A549 (cell line): ENCODE measurements around the gene NPAS1. TPM values are rescaled to one million over a fixed set of nuclear protein-coding genes. Genes with fewer than 3 reads are reported as not detected.
A peak's percentile ranks its signal among the peaks of the same experiment; 100 is the strongest.

Experiments
- ATAC-seq, 2 experiments: fragments of 200-7000 bp in 1 of 2; fragments of >200 bp in 1 of 2; cut with Nextera tagmentation in 1 of 2; cut with Tn5 transposase in 1 of 2; 3 replicates each; pipeline versions ENCODE4 v1.8.0 to v1.9.1; 2018 to 2020; ENCODE audit warnings: mild to moderate bottlenecking in 1 of 2, moderate library complexity in 1 of 2
- CTCF ChIA-PET: fragments of 300-600 bp; sonication (Branson Sonifier 250); formaldehyde crosslinking; extraction: SDS; loops from one replicate; lab custom pipeline; 2021; ENCODE audit warnings: antibody characterized with exemption, inconsistent platforms; lab: Yijun Ruan, JAX
- POLR2A ChIA-PET: fragments of 350-600 bp; formaldehyde crosslinking; extraction: SDS; loops from one replicate; lab custom pipeline; 2021; ENCODE audit warnings: antibody characterized with exemption, inconsistent platforms; lab: Yijun Ruan, JAX
- DNase-seq, 2 experiments: peaks; one replicate each; pipeline versions ENCODE4 v3.0.0 to v3.0.0-alpha.2; 2011 to 2016; ENCODE audit warnings: low read depth in 1 of 2, low spot score in 1 of 2
- FAIRE-seq: peaks from 2 replicates; lab custom pipeline; 2011; peaks lifted over from hg19 to GRCh38; lab: Jason Lieb, UNC
- H3K27ac ChIP-seq, 2 experiments: fragments of >200 bp; sonication (Bioruptor Twin); formaldehyde crosslinking; 3 replicates each; pipeline ENCODE4 v1.5.1; 2016 to 2017
- H3K4me1 ChIP-seq: fragments of >200 bp; sonication (Bioruptor Twin); formaldehyde crosslinking; 3 replicates; pipeline ENCODE4 v1.6.1; 2016
- H3K4me2 ChIP-seq: fragments of >200 bp; sonication (Bioruptor Twin); formaldehyde crosslinking; 3 replicates; pipeline ENCODE4 v1.6.1; 2016
- H3K4me3 ChIP-seq: fragments of >200 bp; sonication (Bioruptor Twin); formaldehyde crosslinking; 3 replicates; pipeline ENCODE4 v1.5.1; 2016
- H3K9me3 ChIP-seq: fragments of >200 bp; sonication (Bioruptor Twin); formaldehyde crosslinking; 3 replicates; pipeline ENCODE4 v1.6.1; 2016
- BHLHE40 ChIP-seq: IDR thresholded peaks from 2 replicates; pipeline ENCODE4 v1.6.1; 2012; ENCODE audit warnings: low read depth, low read length, inconsistent platforms
- CHD4 ChIP-seq: fragments of 200-600 bp; sonication (generic); IDR thresholded peaks from 2 replicates; pipeline ENCODE4 v1.6.1; 2016; ENCODE audit warnings: antibody characterized with exemption, mild to moderate bottlenecking, borderline replicate concordance
- CTCF ChIP-seq: fragments of >200 bp; sonication (Bioruptor Twin); formaldehyde crosslinking; IDR thresholded peaks from 3 replicates; pipeline ENCODE4 v1.5.1; 2016
- ELK1 ChIP-seq: fragments of 150-350 bp; IDR thresholded peaks from 2 replicates; pipeline ENCODE4 v1.6.1; 2014; ENCODE audit warnings: low read depth, mild to moderate bottlenecking, low read length
- EP300 ChIP-seq, 2 experiments: fragments of >200 bp; sonication (Bioruptor Twin); formaldehyde crosslinking; IDR thresholded peaks; 2 replicates in 1 of 2; 3 replicates in 1 of 2; pipeline ENCODE4 v1.6.1; 2016 to 2017
- FOXS1 ChIP-seq: fragments of 250-450 bp; sonication (Bioruptor Pico); IDR thresholded peaks from 2 replicates; pipeline ENCODE4 v1.5.0; 2020; ENCODE audit warnings: mild to moderate bottlenecking, moderate library complexity
- JUNB ChIP-seq: fragments of >200 bp; sonication (Bioruptor Twin); formaldehyde crosslinking; IDR thresholded peaks from 2 replicates; pipeline ENCODE4 v1.6.1; 2016
- MAZ ChIP-seq: fragments of 150-350 bp; IDR thresholded peaks from 2 replicates; pipeline ENCODE4 v1.6.1; 2014; ENCODE audit warnings: antibody characterized with exemption, low read depth, low read length, borderline replicate concordance
- PBX3 ChIP-seq: IDR thresholded peaks from 2 replicates; pipeline ENCODE4 v1.6.1; 2012
- TFCP2L1 ChIP-seq: fragments of 250-450 bp; sonication (Bioruptor Pico); IDR thresholded peaks from 2 replicates; pipeline ENCODE4 v1.5.0; 2021; ENCODE audit warnings: mild to moderate bottlenecking
- TP53 ChIP-seq: fragments of 250-450 bp; sonication (Bioruptor Pico); IDR thresholded peaks from 2 replicates; pipeline ENCODE4 v1.5.0; 2021; ENCODE audit warnings: mild to moderate bottlenecking, moderate library complexity
- USF2 ChIP-seq: fragments of 450-650 bp; IDR thresholded peaks from 2 replicates; pipeline ENCODE4 v1.6.1; 2014; ENCODE audit warnings: antibody characterized with exemption
- ZNF302 ChIP-seq: fragments of 250-450 bp; sonication (Bioruptor Pico); IDR thresholded peaks from 2 replicates; pipeline ENCODE4 v1.9.0; 2021; ENCODE audit warnings: inconsistent platforms, mild to moderate bottlenecking, moderate library complexity
- WGBS: methylation state at CpG from one replicate; pipeline ENCODE4 v1.1.6; 2017; ENCODE audit errors: missing lambda C conversion rate; 5-methylcytosine and 5-hydroxymethylcytosine counted together
- polyA plus RNA-seq, 4 experiments: library from polyadenylated mRNA; depleted of rRNA in 3 of 4; stranded (reverse); fragments of >200 nt; fragmentation: RNase III in 1 of 4; extraction: RNeasy Plus Mini Kit Qiagen cat#74134 plus additional on column Dnase treatment in 1 of 4; gene quantifications; 2 replicates in 3 of 4; 3 replicates in 1 of 4; pipeline ENCODE4 v1.2.3, GENCODE V29; 2011 to 2017

The NPAS1 gene
- polyA plus RNA-seq, 2 of the 4 experiments (the other 2 are of a cell fraction), result 1.5 to 2.3 TPM

- Histone ChIP-seq H3K4me3 (no peak overlapping the region), H3K9me3 (no peaks in the 10 kb centered on the region), H3K4me2 (no peak overlapping the region), H3K27ac (no peak overlapping the region), H3K4me1 (peaks cover 26% of the 10 kb centered on the region)
- DNase-seq (no peak), FAIRE-seq (no peak), ATAC-seq (no peak)
- 95% methylated on average over 10 of the region's 10 CpGs for WGBS
- CTCF ChIA-PET, result interaction anchor here (0.6 to 4.2 kb wide), 7 partner anchors 12 to 96 kb away, joined by 3 to 33 read pairs (median 3); no protein-coding TSS in a partner anchor
- POLR2A ChIA-PET, result interaction anchor here (0.9 kb wide), 1 partner anchor 19 kb away, joined by 5 read pairs; the partner anchor contains the start of gene ZC3H4
- TF ChIP-seq EP300 (IDR thresholded peaks at IDR 0.05) (no peak), ZNF302 (no peak), CHD4 (no peak), FOXS1 (CRISPR knock-in tag) (no peak), USF2 (no peak), CTCF (no peak)
Measured at GRCh38 chr19:47093841-47094240, 74.2 kb downstream of the NPAS1 start.

- Histone ChIP-seq H3K4me3 (no peak overlapping the region), H3K4me2 (no peak overlapping the region), H3K9me3 (no peaks in the 10 kb centered on the region), H3K4me1 (peaks cover 26% of the 10 kb centered on the region), H3K27ac (peak overlapping the region; percentile 43 to 68; a peak in 3 of 6 replicates)
- TF ChIP-seq PBX3 (no peak), MAZ (no peak), EP300 (IDR thresholded peaks at IDR 0.05) (no peak), TFCP2L1 (CRISPR knock-in tag) (no peak), ELK1 (no peak), BHLHE40 (no peak), JUNB (no peak), TP53 (no peak)
- no peak for DNase-seq
- no peak for FAIRE-seq
- 89% methylated on average over 15 of the region's 15 CpGs for WGBS
- CTCF ChIA-PET, result interaction anchor here (0.6 to 4.7 kb wide), 13 partner anchors 10 to 338 kb away, joined by 3 to 33 read pairs (median 4); no protein-coding TSS in a partner anchor
- POLR2A ChIA-PET, result interaction anchor here (2.4 kb wide), 1 partner anchor 19 kb away, joined by 14 read pairs; the partner anchor contains the start of gene ZC3H4
- no peak; a peak in 1 of 6 replicates for ATAC-seq
Measured at GRCh38 chr19:47094557-47095475, 75.2 kb downstream of the NPAS1 start.

Other genes starting within 250 kb of the NPAS1 start
- gene SLC1A5, start 231.2 kb upstream of the NPAS1 start, polyA plus RNA-seq (2011; rRNA removed), result 302 and 306 TPM in 2 replicates
- gene SLC1A5, start 231.2 kb upstream of the NPAS1 start, polyA plus RNA-seq (2017; fragmentation: RNase III; extraction: RNeasy Plus Mini Kit Qiagen cat#74134 plus additional on column Dnase treatment), result 184 to 200 TPM (median 189 TPM) in 3 replicates
- gene AP2S1, start 169.0 kb upstream of the NPAS1 start, polyA plus RNA-seq (2011; rRNA removed), result 117 and 150 TPM in 2 replicates
- gene AP2S1, start 169.0 kb upstream of the NPAS1 start, polyA plus RNA-seq (2017; fragmentation: RNase III; extraction: RNeasy Plus Mini Kit Qiagen cat#74134 plus additional on column Dnase treatment), result 318 to 329 TPM (median 325 TPM) in 3 replicates
- gene ARHGAP35, start 158.8 kb upstream of the NPAS1 start, polyA plus RNA-seq (2011; rRNA removed), result 48.5 and 51.9 TPM in 2 replicates
- gene ARHGAP35, start 158.8 kb upstream of the NPAS1 start, polyA plus RNA-seq (2017; fragmentation: RNase III; extraction: RNeasy Plus Mini Kit Qiagen cat#74134 plus additional on column Dnase treatment), result 33.2 to 33.7 TPM (median 33.3 TPM) in 3 replicates
- 12.4 and 15.2 TPM in 2 replicates for gene TMEM160, start 28.8 kb downstream of the NPAS1 start, polyA plus RNA-seq (2011; rRNA removed)
- gene TMEM160, start 28.8 kb downstream of the NPAS1 start, polyA plus RNA-seq (2017; fragmentation: RNase III; extraction: RNeasy Plus Mini Kit Qiagen cat#74134 plus additional on column Dnase treatment), result 40.8 to 50.4 TPM (median 42.2 TPM) in 3 replicates
- gene ZC3H4, start 93.9 kb downstream of the NPAS1 start, polyA plus RNA-seq (2011; rRNA removed), result 7.7 and 9.6 TPM in 2 replicates
- gene ZC3H4, start 93.9 kb downstream of the NPAS1 start, polyA plus RNA-seq (2017; fragmentation: RNase III; extraction: RNeasy Plus Mini Kit Qiagen cat#74134 plus additional on column Dnase treatment), result 29.7 to 37.9 TPM (median 33.4 TPM) in 3 replicates
- gene SAE1, start 111.0 kb downstream of the NPAS1 start, polyA plus RNA-seq (2011; rRNA removed), result 229 and 249 TPM in 2 replicates
- 187 to 206 TPM (median 205 TPM) in 3 replicates for gene SAE1, start 111.0 kb downstream of the NPAS1 start, polyA plus RNA-seq (2017; fragmentation: RNase III; extraction: RNeasy Plus Mini Kit Qiagen cat#74134 plus additional on column Dnase treatment)
- 3.6 and 6.0 TPM in 2 replicates for gene BBC3, start 211.4 kb downstream of the NPAS1 start, polyA plus RNA-seq (2011; rRNA removed)
- gene BBC3, start 211.4 kb downstream of the NPAS1 start, polyA plus RNA-seq (2017; fragmentation: RNase III; extraction: RNeasy Plus Mini Kit Qiagen cat#74134 plus additional on column Dnase treatment), result 8.9 to 9.4 TPM (median 8.9 TPM) in 3 replicates
- 6.5 and 9.4 TPM in 2 replicates for gene CCDC9, start 236.7 kb downstream of the NPAS1 start, polyA plus RNA-seq (2011; rRNA removed)
- gene CCDC9, start 236.7 kb downstream of the NPAS1 start, polyA plus RNA-seq (2017; fragmentation: RNase III; extraction: RNeasy Plus Mini Kit Qiagen cat#74134 plus additional on column Dnase treatment), result 22.2 to 25.7 TPM (median 24.6 TPM) in 3 replicates